ENCODE data around the gene ANAPC5. TPM values are rescaled to one million over a fixed set of nuclear protein-coding genes. Genes with fewer than 3 reads are reported as not detected.
"Not testable (repeated sequence)": the region's sequence is repeated elsewhere in the genome, so short reads cannot be mapped to it uniquely, and the experiment has no call there.

The ANAPC5 gene
- total RNA-seq, 1 experiment from 2014 or later, result 101 TPM

DNA sequence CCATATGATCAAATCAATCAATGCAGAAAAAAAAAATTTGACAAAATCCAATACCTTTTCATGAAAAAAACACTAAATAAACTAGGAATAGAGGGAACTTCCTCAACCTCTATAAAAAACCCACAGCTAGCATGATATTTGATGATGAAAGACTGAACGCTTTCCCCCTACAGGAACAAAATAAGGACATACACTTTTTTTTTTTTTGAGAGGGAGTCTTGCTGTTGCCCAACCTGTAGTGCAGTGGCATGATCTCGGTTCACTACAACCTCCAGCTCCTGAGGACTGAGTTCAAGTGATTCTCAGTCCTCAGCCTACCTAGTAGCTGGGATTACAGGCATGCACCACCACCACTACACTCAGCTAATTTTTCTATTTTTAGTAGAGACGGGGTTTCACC is 37.8 kb downstream of the ANAPC5 start:
- WGBS (ENCODE audit: extremely low coverage, insufficient read length, low lambda C conversion rate), result no CpG with 5 or more reads among the region's 3 CpGs
- peak overlapping the region in 1 of 3 experiments; percentile 61; a peak in 2 of 7 replicates for H3K27ac Mint-ChIP-seq

DNA sequence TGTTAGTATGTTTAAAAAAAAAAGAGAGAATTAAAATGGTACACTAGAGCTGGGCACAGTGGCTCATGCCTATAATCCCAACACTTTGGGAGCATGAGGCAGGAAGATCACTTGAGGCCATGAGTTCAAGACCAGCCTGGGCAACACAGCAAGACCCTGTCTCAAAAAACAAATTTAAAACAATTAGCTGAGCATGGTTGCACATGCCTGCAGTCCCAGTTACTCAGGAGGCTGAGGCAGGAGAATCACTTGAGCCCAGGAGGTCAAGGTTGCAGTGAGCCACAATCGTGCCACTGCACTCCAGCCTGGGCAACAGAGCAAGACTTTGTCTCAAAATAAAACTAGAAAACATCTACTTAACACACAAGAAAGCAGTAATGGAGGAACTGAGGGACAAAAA is 42.0 kb downstream of the ANAPC5 start:
- H3K14ac ChIP-seq (ENCODE audit: insufficient read depth, low read length); H4K8ac ChIP-seq (replicated peaks; ENCODE audit: insufficient read length, low read depth, low read length); H2BK12ac ChIP-seq (ENCODE audit: insufficient read length, low read depth, low read length); H3K27me3 Mint-ChIP-seq (ENCODE audit: low read depth); H4K5ac ChIP-seq (ENCODE audit: insufficient read length, low read depth, low read length); H3K56ac ChIP-seq (ENCODE audit: insufficient read length, low read depth, low read length); H2AFZ ChIP-seq (ENCODE audit: low read length); DNase-seq; H3K27ac ChIP-seq (ENCODE audit: insufficient read length, low read depth, low read length); H2BK20ac ChIP-seq (ENCODE audit: low read depth, low read length, poor library complexity, severe bottlenecking); H3K4ac ChIP-seq (ENCODE audit: low read depth, low read length); H3T11ph ChIP-seq (ENCODE audit: low read length); H3K18ac ChIP-seq (ENCODE audit: insufficient read length, low read depth, low read length); H3K27me3 ChIP-seq (ENCODE audit: insufficient read depth, low read length); H3K9me3 ChIP-seq (ENCODE audit: control insufficient read depth, low read depth, low read length); H3K79me2 ChIP-seq (ENCODE audit: insufficient read depth, low read length); H2BK120ac ChIP-seq (ENCODE audit: low read depth, low read length, poor library complexity, severe bottlenecking); H3K4me3 Mint-ChIP-seq; H3K4me1 ChIP-seq (ENCODE audit: insufficient read depth, low read length); H3K23ac ChIP-seq (ENCODE audit: insufficient read length, low read depth, low read length); H4K20me1 ChIP-seq (ENCODE audit: control insufficient read depth, insufficient read depth, insufficient read length); H2BK15ac ChIP-seq (ENCODE audit: low read depth, low read length); H3K9me3 Mint-ChIP-seq; H3K23me2 ChIP-seq (ENCODE audit: insufficient read length, low read depth, low read length, poor library complexity, severe bottlenecking); H2AK5ac ChIP-seq (ENCODE audit: insufficient read length, low read length); H3K27ac Mint-ChIP-seq; H3K4me1 Mint-ChIP-seq; H2BK5ac ChIP-seq (ENCODE audit: insufficient read length, low read length); H3K79me1 ChIP-seq (ENCODE audit: insufficient read depth, low read depth, low read length, poor library complexity, severe bottlenecking); H3K9ac ChIP-seq (ENCODE audit: extremely low read depth, insufficient read length, low read length); H4K91ac ChIP-seq (ENCODE audit: insufficient read length, low read depth, low read length); H3K4me2 ChIP-seq (ENCODE audit: insufficient read depth, insufficient read length, low read length): not testable (repeated sequence)
- no CpG with 5 or more reads among the region's 1 CpG for WGBS (ENCODE audit: extremely low coverage, insufficient read length, low lambda C conversion rate)
- peaks cover 2 to 34% (median 28%) of the 10 kb centered on the region in 3 experiments; a peak in 5 of 7 replicates for H3K36me3 Mint-ChIP-seq (ENCODE audit: insufficient read depth in 1 of 3, low read depth in 3 of 3)

More for the DNA sequence above, 37.8 kb downstream of the ANAPC5 start:
- H3K56ac ChIP-seq (ENCODE audit: insufficient read length, low read depth, low read length), result no peak overlapping the region
- no peak overlapping the region for H2AFZ ChIP-seq (ENCODE audit: low read length)
- no peaks in the 10 kb centered on the region for H3K9me3 Mint-ChIP-seq
- no peak overlapping the region for H3K23ac ChIP-seq (ENCODE audit: insufficient read length, low read depth, low read length)
- H2BK12ac ChIP-seq (ENCODE audit: insufficient read length, low read depth, low read length), result no peak overlapping the region
- H3K9ac ChIP-seq (ENCODE audit: extremely low read depth, insufficient read length, low read length), result no peak overlapping the region
- no peak overlapping the region for H2AK5ac ChIP-seq (ENCODE audit: insufficient read length, low read length)
- H3K79me1 ChIP-seq (ENCODE audit: insufficient read depth, low read depth, low read length, poor library complexity, severe bottlenecking), result no peaks in the 10 kb centered on the region
- TF ChIP-seq, protein P1, sequence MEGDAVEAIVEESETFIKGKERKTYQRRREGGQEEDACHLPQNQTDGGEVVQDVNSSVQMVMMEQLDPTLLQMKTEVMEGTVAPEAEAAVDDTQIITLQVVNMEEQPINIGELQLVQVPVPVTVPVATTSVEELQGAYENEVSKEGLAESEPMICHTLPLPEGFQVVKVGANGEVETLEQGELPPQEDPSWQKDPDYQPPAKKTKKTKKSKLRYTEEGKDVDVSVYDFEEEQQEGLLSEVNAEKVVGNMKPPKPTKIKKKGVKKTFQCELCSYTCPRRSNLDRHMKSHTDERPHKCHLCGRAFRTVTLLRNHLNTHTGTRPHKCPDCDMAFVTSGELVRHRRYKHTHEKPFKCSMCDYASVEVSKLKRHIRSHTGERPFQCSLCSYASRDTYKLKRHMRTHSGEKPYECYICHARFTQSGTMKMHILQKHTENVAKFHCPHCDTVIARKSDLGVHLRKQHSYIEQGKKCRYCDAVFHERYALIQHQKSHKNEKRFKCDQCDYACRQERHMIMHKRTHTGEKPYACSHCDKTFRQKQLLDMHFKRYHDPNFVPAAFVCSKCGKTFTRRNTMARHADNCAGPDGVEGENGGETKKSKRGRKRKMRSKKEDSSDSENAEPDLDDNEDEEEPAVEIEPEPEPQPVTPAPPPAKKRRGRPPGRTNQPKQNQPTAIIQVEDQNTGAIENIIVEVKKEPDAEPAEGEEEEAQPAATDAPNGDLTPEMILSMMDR (conservative IDR thresholded peaks at IDR 0.05), result no peak
- no peak overlapping the region for H2BK15ac ChIP-seq (ENCODE audit: low read depth, low read length)
- H2BK5ac ChIP-seq (ENCODE audit: insufficient read length, low read length), result no peak overlapping the region
- no peak overlapping the region for H3K4ac ChIP-seq (ENCODE audit: low read depth, low read length)
- H3K27me3 Mint-ChIP-seq (ENCODE audit: low read depth), result no peaks in the 10 kb centered on the region
- H3K36me3 Mint-ChIP-seq (ENCODE audit: insufficient read depth in 1 of 3, low read depth in 3 of 3), result peaks cover 14 to 51% (median 44%) of the 10 kb centered on the region in 3 experiments; a peak in 6 of 7 replicates
- H3K27me3 ChIP-seq (ENCODE audit: insufficient read depth, low read length), result no peaks in the 10 kb centered on the region
- H4K20me1 ChIP-seq (ENCODE audit: control insufficient read depth, insufficient read depth, insufficient read length), result no peaks in the 10 kb centered on the region
- peaks cover 2% of the 10 kb centered on the region; the same call in 1 of the 2 replicates for H3K79me2 ChIP-seq (ENCODE audit: insufficient read depth, low read length)
- H3K4me2 ChIP-seq (ENCODE audit: insufficient read depth, insufficient read length, low read length), result no peak overlapping the region
- H3K4me1 Mint-ChIP-seq, result peaks cover 5 to 6% of the 10 kb centered on the region in 2 experiments
- no peak overlapping the region for H3K27ac ChIP-seq (ENCODE audit: insufficient read length, low read depth, low read length)
- no peaks in the 10 kb centered on the region for H3K9me3 ChIP-seq (ENCODE audit: control insufficient read depth, low read depth, low read length)
- no peak overlapping the region for H3K4me3 Mint-ChIP-seq
- H3T11ph ChIP-seq (ENCODE audit: low read length), result no peak overlapping the region
- no peak overlapping the region for H2BK120ac ChIP-seq (ENCODE audit: low read depth, low read length, poor library complexity, severe bottlenecking)
- no peaks in the 10 kb centered on the region for H3K4me1 ChIP-seq (ENCODE audit: insufficient read depth, low read length)
- no peak for DNase-seq
- H4K5ac ChIP-seq (ENCODE audit: insufficient read length, low read depth, low read length), result no peak overlapping the region
- H3K18ac ChIP-seq (ENCODE audit: insufficient read length, low read depth, low read length), result no peak overlapping the region
- no peak overlapping the region for H4K8ac ChIP-seq (replicated peaks; ENCODE audit: insufficient read length, low read depth, low read length)
- no peak overlapping the region for H2BK20ac ChIP-seq (ENCODE audit: low read depth, low read length, poor library complexity, severe bottlenecking)
- H3K14ac ChIP-seq (ENCODE audit: insufficient read depth, low read length), result no peak overlapping the region
- H3K23me2 ChIP-seq (ENCODE audit: insufficient read length, low read depth, low read length, poor library complexity, severe bottlenecking), result no peaks in the 10 kb centered on the region
- no peak overlapping the region for H4K91ac ChIP-seq (ENCODE audit: insufficient read length, low read depth, low read length)
